HG03108 (cell line): ENCODE data around the gene ADGRV1.
A peak's percentile ranks its signal among the peaks of the same experiment; 100 is the strongest.

ENCODE experiments used
- ATAC-seq: cut with Tn5 transposase; IDR thresholded peaks from one replicate; pipeline ENCODE4 v1.9.1; 2021; ENCODE audit warnings: moderate library complexity; ENCODE audit not compliant: unreplicated experiment

The ADGRV1 gene, protein sequence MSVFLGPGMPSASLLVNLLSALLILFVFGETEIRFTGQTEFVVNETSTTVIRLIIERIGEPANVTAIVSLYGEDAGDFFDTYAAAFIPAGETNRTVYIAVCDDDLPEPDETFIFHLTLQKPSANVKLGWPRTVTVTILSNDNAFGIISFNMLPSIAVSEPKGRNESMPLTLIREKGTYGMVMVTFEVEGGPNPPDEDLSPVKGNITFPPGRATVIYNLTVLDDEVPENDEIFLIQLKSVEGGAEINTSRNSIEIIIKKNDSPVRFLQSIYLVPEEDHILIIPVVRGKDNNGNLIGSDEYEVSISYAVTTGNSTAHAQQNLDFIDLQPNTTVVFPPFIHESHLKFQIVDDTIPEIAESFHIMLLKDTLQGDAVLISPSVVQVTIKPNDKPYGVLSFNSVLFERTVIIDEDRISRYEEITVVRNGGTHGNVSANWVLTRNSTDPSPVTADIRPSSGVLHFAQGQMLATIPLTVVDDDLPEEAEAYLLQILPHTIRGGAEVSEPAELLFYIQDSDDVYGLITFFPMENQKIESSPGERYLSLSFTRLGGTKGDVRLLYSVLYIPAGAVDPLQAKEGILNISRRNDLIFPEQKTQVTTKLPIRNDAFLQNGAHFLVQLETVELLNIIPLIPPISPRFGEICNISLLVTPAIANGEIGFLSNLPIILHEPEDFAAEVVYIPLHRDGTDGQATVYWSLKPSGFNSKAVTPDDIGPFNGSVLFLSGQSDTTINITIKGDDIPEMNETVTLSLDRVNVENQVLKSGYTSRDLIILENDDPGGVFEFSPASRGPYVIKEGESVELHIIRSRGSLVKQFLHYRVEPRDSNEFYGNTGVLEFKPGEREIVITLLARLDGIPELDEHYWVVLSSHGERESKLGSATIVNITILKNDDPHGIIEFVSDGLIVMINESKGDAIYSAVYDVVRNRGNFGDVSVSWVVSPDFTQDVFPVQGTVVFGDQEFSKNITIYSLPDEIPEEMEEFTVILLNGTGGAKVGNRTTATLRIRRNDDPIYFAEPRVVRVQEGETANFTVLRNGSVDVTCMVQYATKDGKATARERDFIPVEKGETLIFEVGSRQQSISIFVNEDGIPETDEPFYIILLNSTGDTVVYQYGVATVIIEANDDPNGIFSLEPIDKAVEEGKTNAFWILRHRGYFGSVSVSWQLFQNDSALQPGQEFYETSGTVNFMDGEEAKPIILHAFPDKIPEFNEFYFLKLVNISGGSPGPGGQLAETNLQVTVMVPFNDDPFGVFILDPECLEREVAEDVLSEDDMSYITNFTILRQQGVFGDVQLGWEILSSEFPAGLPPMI (N-terminal part only)

DNA sequence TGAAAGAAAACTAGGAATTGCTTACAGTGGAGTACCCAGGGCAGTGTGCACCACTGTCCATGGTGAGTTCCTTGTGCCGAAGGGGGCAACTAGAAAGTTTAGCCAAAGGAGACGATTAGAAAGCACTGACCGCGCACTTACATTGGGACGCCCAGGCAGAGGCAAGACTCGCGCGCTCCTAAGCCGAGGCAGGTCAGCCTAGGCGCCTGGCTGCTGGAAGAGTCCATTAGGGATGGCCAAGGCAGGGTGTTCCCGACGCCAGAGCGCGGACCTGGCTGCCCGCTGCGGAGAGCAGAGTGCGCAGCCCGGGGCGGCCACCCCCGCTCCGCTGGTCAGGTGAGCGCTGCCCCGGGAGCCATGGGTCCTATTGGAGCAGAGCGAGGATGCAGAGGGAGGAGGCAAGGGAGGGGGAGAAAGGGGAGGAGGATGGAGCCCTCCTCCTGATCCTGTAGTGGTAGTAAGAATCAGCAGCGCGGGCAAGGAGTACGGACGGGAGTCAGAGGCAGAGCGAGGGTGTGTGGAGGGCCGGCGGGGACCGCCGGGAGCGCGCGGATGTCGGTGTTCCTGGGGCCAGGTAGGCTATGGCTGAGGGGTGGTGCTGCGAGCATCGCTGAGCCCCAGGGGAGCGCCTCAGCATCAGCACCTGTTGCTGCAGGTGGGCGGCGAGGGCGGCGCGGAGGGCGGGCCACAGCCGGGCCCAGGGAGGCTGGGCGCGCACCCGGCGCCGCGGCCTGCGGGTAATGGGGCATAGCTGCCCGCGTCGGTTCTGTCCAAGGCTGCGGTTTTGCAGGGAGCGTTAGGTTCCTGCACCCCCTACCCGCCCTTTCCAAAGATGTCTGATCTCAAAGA lies at the start of gene ADGRV1:
TSS of gene ADGRV1 (plus strand) at position 454 of the 849 bp plus-strand sequence. CDS start at position 553, 99 bp downstream.
- no peak for ATAC-seq

DNA sequence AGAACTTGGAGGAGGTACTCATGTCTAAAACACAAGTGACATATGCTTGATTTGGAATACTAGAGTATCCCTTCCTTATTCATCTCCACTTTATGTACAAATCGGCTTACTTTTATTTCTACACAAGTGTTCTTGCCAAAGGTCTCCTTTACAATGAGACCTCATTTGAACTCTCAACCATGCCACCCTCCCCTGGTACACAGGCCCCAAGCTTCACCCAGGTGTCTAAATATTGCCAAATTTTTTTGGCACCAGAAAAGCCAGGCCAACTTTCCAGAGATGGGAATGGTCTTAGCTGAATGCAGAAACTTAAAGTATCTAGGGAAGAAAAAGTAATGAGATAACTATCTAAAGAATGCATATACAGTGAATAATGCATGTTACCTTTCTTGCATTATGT lies 48.2 kb upstream of the ADGRV1 start:
- no peak for ATAC-seq

DNA sequence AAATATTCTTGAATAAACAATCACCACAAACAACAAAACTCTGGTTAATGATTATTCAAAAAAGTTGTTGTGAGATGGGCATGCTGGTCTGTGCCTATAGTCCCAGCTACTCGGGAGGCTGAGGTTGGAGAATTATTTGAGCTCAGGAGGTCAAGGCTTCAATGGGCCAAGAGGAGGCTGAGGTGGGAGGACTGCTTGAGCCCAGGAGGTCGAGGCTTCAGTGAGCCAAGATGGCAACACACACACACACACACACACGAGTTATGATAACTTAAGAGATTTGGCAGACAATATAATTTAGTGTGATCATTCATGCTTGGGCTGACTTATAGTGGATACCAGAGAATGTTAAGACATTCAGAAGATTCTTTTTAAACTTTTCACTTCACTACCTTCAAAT lies 44.1 kb upstream of the ADGRV1 start:
- ATAC-seq: no peak

DNA sequence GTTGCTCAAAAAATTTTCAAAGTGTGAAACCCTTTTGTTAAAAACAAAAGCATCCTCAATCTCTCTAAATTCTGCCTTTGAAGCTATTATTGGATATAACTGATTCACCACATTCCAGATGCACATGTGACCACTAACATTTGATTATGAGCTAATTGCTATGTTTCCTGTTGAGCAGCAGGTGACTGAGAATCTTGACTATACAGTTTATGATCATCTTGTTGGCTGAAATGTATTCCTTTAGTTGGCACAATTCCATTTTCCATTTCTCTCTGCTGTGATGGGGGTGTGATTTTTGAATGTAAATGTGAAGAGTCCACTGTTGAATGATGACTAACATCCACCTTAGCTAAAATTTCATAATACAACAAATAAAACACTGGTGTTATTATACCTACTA lies 39.9 kb upstream of the ADGRV1 start:
- ATAC-seq: no peak

DNA sequence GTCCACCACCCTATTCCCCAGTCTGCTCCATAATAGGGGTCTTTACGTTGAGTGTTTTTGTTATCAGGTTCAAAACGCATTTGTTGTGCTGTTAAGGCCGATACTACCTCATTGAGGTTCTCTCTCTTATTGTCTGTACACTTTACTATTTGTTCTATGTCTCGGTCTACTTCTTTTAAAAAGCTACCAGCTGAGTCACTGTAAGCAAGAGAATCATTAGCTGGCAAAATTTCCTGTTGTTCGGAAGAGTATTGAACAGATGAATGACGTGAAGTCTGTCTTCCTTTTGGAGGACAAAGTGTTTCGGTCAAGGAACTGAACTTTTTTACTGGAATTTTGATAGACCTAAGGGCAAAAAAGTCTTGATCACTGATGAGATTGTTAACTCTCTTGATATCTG lies 39.5 kb upstream of the ADGRV1 start:
- ATAC-seq: no peak

DNA sequence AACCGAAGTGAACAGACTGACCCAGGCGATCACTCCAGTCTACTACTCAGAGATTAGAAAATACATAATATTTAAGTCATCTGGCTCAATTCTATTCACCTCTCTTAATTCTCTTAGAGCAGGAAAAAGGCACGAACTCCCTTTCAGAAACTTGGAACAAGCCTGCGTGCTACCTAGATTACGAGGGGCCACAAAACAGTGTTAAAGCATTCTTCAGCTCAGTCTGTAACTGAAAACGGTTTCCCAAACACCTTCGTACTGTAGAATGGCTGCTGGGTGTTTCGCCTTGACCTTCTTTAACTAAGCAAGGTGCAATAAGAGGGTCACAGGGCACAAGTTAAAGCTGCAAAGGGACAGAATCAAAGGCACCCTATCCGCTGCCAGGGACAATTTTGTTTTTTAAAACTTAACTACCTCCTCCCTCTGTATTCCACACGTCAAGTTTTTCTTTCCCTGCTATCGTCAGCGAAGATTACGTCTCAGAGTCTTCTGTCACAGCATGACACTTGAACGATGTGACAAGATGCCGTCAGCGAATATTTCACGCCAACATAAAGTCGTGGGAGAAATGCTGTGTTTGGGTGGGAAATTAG lies 29.9 kb upstream of the ADGRV1 start:
- no peak for ATAC-seq

DNA sequence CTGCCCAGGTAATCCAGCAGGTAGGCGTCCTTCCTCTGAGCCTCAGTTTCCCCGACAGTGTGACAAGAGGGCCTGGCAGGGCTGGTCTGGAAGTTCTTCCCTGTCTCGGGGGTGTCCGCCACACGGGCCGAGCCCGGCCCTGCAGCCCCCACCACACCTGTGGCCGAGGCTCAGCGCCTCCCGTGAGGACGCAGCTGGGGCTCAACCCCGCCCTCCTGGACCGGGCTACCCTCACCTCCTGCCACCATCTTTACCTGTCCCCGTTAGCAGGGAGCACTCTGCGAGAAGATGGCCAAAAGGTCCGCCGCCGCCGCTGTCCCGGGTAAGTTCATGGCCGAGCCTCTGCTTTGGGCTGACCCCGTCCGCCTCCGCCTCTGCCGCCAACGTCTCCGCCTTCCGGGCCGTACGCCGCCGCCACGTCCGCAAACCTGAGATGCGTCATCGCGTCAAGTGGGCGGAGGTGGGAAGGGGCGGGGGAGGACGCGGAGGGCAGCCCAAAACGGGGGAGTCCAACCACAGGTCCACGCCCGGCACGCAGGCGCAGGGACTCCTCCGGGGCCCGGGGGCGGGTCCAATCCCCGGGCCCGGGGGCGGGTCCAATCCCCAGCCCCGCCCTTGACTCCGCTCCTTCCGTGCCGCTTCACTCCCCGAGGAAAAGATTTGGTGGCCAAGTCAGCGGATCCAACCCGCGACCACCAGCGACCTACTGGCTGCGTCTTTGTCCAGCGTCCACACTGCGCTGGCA lies 29.2 kb upstream of the ADGRV1 start, which contains the start of gene LYSMD3:
TSS of gene LYSMD3 (minus strand) at position 391 of the 745 bp plus-strand sequence. CDS start 4,295 bp downstream, outside the sequence.
- ATAC-seq: peak; percentile 91

DNA sequence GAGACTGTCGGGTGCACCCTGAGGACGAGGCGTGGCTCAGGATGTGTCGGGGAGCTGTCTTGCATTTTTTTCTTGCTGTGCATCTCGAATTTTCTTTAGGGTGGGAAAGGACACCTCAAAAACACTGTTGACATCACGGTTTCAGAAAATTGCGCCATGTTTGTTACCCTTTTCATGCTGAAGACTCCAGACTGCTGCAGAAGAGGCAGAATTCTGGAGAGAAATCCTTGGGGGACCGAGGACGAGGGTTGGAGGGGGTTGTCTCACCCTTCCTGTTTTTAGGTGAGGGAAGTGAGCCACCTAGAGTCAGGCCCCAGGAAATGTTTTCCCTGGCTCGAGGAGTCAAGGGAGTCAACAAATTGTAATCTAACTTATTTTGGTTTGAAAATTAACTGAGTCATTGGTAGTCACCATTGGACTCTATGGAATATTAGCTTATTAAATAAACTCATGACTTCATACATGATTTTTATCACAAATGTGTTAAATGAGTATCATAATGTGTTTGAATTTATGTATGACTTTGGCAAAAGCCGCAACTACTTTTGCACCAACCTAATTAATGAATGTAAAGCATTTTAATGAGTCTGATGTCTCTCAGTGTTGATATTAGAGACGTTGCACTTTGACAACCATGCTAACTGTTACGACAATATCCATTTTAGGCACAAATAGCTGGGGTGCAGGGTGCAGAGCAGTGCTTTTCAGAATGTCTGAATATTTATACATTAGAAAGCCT lies 28.5 kb upstream of the ADGRV1 start:
- ATAC-seq: peak; percentile 47

DNA sequence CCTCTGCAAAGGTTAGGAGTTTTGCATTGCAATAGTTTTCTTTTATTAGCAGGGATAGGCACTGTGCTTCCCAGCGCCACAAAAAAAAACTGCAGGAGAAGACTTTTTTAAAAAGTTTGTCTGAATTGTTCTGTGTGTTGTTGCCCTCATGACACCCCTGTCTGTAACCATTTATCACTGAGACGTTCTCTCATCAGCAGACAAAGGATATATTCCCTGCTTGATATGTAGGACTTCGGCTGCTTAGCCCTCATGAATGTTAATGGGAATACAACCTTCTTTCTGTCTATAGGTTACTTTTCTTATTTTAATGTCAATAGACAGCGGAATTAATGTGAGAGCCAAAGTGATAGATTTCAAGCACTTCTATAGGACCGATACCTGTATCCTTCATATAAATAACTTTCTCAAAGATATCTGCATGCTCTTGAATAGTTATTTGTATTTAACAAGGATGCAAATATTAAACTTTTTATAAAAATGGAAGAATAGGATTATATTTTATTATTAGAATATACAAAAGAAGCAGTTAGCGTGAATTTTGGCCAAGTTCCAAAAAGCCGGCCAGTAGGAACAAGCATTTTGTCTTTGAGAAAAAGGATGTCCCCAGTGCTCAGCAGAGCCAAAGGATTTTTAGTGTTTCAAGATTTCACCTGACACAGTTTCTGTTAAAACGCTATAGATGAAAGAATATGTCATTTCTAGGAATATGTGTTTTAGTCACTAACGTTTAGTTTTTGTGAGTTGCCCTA lies 27.7 kb upstream of the ADGRV1 start:
- no peak for ATAC-seq

DNA sequence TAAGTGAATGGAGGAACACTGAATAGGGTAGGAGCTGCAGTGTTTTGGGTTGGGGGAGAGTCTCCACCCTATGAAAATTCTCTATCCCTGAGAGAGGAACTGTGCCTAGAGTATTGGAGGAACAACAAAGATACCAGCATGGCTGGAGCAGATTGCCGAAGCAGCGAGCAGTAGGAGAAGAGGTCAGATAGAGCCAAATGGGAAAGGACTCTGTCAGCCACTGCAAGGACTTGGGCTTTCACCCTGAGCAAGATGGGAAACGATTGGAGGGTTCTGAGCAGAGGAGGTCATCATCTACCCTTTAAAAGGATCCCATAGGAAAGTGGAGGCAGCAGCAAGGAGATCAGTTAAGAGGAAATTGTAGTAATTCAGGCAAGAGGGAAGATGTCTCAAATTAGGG lies 24.8 kb upstream of the ADGRV1 start:
- no peak for ATAC-seq

DNA sequence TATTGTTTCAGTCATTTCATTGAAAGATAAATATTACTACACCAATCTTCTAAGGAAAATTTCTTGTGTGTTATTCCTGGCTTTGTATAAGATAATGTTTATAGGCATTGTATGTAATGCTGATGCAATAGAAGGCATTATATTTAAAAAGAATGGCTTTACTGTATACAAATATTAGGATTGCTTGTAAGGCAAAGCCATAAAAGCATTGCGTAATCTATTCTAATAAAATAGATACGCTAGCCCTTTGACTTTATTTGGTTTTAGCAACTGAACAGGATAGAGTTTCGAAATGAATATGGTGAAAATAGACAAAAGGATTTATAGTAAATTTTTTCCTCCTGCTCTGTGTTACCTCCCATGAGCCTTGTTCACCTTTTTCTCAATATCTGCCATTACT lies 23.7 kb upstream of the ADGRV1 start:
- no peak for ATAC-seq

DNA sequence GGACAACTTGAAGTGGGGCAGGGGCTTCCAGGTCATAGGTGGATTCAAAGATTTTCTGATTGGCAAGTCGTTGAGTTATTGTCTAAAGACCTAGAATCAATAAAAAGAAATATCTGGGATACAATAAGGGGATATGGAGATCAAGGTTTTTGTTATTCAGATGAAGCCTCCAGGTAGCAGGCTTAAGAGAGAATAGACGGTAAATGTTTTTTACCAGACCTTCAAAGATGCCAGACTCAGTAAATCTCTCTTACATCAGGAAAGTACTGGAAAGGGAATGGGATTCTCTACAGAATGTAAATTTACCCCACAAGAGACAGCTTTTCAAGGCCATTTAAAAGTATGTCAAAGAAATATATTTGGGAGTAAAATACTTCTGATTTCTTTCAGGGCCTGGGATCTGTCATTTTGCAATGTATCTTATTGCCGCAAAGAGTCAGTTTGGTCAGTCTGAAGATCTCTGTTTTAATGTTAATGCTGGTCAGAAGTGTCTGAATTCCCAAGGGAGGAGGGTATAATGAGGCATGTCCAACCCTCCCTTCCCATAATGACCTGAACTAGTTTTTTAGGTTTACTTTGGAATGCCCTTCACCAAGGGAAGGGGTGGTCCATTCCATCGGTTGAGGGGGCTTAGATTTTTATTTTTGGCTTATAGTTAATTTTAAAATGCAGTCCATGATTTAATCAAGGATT lies 15.6 kb upstream of the ADGRV1 start:
- no peak for ATAC-seq

DNA sequence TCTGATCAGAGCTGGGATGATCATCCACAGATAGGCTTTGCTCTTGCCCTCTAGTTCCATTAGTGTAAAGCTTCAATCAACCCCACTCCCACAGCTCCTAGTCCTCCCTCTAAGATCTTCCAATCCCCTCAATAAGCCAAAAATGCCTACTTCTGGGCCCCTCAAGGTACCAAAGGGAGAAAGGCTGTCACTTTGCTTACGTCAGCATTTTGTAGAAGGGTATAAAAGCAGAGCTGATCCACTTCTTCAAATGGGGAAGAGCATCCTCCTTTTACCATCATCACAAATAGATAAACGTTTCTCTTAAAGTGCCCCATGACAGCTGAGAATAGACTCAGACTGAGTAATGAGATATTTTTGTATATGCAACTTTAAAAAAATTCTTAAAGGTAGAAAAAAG lies 13.1 kb upstream of the ADGRV1 start:
- no peak for ATAC-seq

DNA sequence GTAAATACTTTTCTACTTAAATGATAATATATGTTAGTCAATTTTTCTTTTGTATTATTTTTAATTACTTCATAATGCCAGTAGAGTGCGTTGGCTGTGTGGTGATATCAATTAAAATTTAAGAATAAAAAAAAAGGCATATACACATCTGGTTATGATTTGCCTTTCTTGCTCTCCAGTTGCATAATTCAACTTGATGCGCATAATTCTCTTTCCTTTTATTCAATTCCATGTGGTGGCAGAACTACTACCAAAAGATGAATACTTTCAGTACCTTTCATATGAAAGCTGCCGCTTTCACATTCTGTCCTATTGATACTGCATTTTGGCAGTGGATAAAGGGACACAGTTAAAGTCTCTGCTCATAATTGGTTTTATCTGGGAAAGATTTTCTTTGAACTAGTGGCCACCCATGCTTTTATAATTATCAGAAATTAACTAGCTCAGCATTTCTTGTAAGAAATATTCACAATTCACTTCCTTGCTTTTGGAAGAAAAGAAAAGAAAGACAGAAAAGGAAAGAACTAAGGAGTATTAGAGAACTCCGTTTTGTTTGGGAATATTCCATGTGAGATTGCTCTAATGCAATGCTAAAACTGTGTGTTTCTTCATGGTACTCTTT lies 12.3 kb upstream of the ADGRV1 start:
- ATAC-seq: no peak

DNA sequence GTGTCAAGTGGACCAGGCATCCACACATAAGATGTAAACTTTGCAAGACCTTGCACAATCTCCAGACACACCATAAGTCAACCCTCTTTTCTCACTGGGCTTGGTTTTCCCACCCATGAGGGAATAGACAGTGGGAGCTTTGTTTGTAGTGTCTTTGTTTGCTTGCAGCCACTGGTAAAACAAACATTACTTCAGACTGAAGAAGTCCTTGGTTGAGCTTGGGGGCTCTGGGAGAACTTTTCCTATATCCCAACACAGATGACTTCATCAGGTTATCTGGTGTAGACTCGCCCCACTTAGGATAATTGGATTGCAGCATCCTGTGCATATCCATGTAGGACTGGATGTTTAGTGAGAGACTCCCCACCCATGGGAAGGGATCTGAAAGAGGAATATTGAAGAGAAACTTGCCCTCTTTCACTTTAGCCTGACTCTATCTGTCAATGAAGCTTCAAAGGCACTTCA lies 11.5 kb upstream of the ADGRV1 start:
- no peak for ATAC-seq

DNA sequence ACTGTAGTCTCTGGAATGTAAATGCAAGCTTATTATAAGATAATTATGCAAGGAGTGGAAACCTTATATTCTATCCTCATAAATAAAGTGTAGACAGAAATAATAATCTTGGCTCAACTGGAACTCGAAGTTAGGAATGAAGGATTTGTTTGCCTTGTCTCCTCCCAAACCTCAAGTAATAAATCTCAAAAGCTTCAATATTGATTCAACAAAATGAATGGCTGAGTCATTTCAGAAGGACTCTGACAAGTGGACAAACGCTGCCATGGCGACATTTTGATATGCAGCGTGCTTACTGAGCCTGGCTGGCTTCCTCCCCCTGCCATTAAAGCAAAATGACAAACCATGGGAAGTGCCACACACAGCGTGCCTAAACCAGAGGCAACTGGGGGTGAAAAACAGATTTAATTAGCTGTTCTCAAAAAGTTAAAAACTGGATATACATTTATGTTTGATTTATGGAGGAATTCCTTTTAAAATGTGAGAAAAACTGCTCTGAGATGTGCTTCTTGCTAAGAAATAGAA lies 10.5 kb upstream of the ADGRV1 start:
- no peak for ATAC-seq
